ENCODE data around the gene RIOK3. TPM values are rescaled to one million over a fixed set of nuclear protein-coding genes. Genes with fewer than 3 reads are reported as not detected.
"Not testable (repeated sequence)": the region's sequence is repeated elsewhere in the genome, so short reads cannot be mapped to it uniquely, and the experiment has no call there.

The RIOK3 gene
- polyA plus RNA-seq, 1 experiment: 30.9 TPM

- no peak overlapping the region for H3K4me3 ChIP-seq (ENCODE audit: low read depth, low read length)
- no peak for DNase-seq (ENCODE audit: low read depth)
- H3K27me3 ChIP-seq (ENCODE audit: control insufficient read depth, insufficient read depth, low read length): no peaks in the 10 kb centered on the region
- ChIA-PET CTCF (interaction anchor here (1.3 to 2.0 kb wide), 2 partner anchors 8 to 13 kb away, joined by 3 to 7 read pairs; no protein-coding TSS in a partner anchor), POLR2A (no interaction called here)
- H3K36me3 ChIP-seq (ENCODE audit: control insufficient read depth, insufficient read depth, low read length): no peaks in the 10 kb centered on the region
- TF ChIP-seq CTCF (IDR thresholded peaks at IDR 0.05; ENCODE audit: insufficient read depth, low read depth, low read length): no peak
Measured at GRCh38 chr18:23424616-23425015, 28.5 kb upstream of the RIOK3 start.

- Histone ChIP-seq H3K4me3 (ENCODE audit: low read depth, low read length) (no peak overlapping the region), H3K27me3 (ENCODE audit: control insufficient read depth, insufficient read depth, low read length) (no peaks in the 10 kb centered on the region), H3K36me3 (ENCODE audit: control insufficient read depth, insufficient read depth, low read length) (no peaks in the 10 kb centered on the region)
- DNase-seq (ENCODE audit: low read depth): no peak
- POLR2A ChIA-PET: no interaction called here
- CTCF ChIA-PET: interaction anchor here (1.0 to 1.1 kb wide), 2 partner anchors 17 to 34 kb away, joined by 3 read pairs; no protein-coding TSS in a partner anchor
- TF ChIP-seq CTCF (IDR thresholded peaks at IDR 0.05; ENCODE audit: insufficient read depth, low read depth, low read length): no peak
Measured at GRCh38 chr18:23428821-23429220, 24.3 kb upstream of the RIOK3 start.

- DNase-seq (ENCODE audit: low read depth); H3K27me3 ChIP-seq (ENCODE audit: control insufficient read depth, insufficient read depth, low read length); POLR2A ChIA-PET; H3K4me3 ChIP-seq (ENCODE audit: low read depth, low read length); H3K36me3 ChIP-seq (ENCODE audit: control insufficient read depth, insufficient read depth, low read length): not testable (repeated sequence)
- CTCF ChIA-PET: interaction anchor here (0.6 to 1.1 kb wide), 3 partner anchors 18 to 498 kb away, joined by 3 read pairs; no protein-coding TSS in a partner anchor
Measured at GRCh38 chr18:23429538-23429937, 23.5 kb upstream of the RIOK3 start.

GRCh38 chr18:23433360-23433759, 19.7 kb upstream of the RIOK3 start:
- ChIA-PET POLR2A (no interaction called here), CTCF (no interaction called here)
- Histone ChIP-seq H3K27me3 (ENCODE audit: control insufficient read depth, insufficient read depth, low read length) (no peaks in the 10 kb centered on the region), H3K4me3 (ENCODE audit: low read depth, low read length) (no peak overlapping the region), H3K36me3 (ENCODE audit: control insufficient read depth, insufficient read depth, low read length) (no peaks in the 10 kb centered on the region)
- no peak for DNase-seq (ENCODE audit: low read depth)
- no peak for TF ChIP-seq CTCF (IDR thresholded peaks at IDR 0.05; ENCODE audit: insufficient read depth, low read depth, low read length)

- peaks cover 2% of the 10 kb centered on the region; the same call in 1 of the 2 replicates for H3K27me3 ChIP-seq (ENCODE audit: control insufficient read depth, insufficient read depth, low read length)
- H3K36me3 ChIP-seq (ENCODE audit: control insufficient read depth, insufficient read depth, low read length): no peaks in the 10 kb centered on the region
- peak overlapping the region; percentile 95 for H3K4me3 ChIP-seq (ENCODE audit: low read depth, low read length)
- no peak for DNase-seq (ENCODE audit: low read depth)
- CTCF ChIA-PET: interaction anchor here (1.4 kb wide), 1 partner anchor 14 kb away, joined by 5 read pairs; no protein-coding TSS in a partner anchor
- POLR2A ChIA-PET: interaction anchor here (0.5 kb wide), 1 partner anchor 16 kb away, joined by 6 read pairs; no protein-coding TSS in a partner anchor
- no peak for TF ChIP-seq CTCF (IDR thresholded peaks at IDR 0.05; ENCODE audit: insufficient read depth, low read depth, low read length)
Measured at GRCh38 chr18:23437357-23438045, 15.6 kb upstream of the RIOK3 start.

Measured in BJ (cell line).